Fibroblast of upper back skin (primary cell): ENCODE data around the gene EHMT1.

ENCODE experiments used
- DNase-seq: peaks from one replicate; pipeline ENCODE4 v3.0.0-alpha.2; 2013

The EHMT1 gene

GRCh38 chr9:137648396-137648795 is 29.6 kb downstream of the EHMT1 start:
- peak; percentile 31 for DNase-seq

DNA sequence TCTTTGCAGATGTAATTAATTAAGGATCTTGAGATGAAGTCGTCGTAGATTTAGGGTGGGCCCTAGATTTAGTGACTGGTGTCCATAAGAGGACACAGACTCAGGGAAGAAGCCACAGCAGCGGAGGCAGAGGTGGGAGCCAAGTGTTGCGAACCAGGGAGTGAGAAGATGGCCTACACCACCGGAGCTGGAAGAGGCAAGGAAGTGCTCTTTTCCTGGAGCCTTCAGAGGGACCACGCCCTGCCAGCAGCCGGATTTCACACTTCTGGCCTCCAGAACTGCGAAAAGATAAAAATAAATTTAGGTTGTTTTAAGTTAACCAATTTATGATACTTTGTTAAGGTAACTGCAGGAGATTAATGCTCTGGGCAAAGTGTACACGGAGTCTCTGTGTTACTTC is 30.7 kb downstream of the EHMT1 start:
- DNase-seq, result no peak

GRCh38 chr9:137650259-137650658 is 31.5 kb downstream of the EHMT1 start:
- DNase-seq, result no peak

DNA sequence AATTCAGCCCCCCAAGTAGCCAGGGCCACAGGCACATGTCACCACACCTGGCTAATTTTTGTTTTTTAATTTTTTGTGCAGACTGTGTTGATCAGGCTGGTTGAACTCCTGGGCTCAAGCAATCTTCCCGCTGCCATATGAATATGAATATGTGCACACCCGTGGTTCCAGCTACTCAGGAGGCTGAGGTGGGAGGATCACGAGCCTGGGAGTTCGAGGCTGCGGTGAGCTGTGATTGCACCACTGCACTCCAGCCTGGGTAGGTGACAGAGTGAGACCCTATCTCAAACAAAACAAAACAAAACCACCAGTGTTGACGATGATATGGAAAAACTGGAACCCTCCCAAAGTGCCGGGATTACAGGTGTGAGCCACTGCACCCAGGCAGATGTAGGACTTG is 32.0 kb downstream of the EHMT1 start:
- DNase-seq, result no peak

DNA sequence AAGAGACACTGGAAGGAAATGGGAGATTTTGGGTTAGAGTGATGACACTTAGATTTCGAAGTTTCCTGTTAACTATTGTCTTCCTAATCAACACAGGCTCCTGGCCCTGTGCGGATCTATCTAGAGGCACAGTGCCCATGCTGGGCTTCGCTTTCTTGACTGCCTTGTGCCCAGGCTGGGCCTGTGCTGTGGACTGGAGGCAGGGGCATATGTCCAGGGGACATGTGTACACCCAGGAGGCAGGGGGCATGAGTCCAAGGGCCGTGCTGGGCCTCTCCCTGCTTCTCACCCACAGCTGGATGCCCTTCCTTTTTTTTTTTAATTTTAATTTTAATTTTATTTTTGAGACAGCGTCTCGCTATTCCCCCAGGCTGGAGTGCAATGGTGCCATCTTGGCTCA is 37.6 kb downstream of the EHMT1 start:
- DNase-seq, result no peak

- DNase-seq, result no peak
Measured at GRCh38 chr9:137657606-137658005, 38.8 kb downstream of the EHMT1 start.

DNA sequence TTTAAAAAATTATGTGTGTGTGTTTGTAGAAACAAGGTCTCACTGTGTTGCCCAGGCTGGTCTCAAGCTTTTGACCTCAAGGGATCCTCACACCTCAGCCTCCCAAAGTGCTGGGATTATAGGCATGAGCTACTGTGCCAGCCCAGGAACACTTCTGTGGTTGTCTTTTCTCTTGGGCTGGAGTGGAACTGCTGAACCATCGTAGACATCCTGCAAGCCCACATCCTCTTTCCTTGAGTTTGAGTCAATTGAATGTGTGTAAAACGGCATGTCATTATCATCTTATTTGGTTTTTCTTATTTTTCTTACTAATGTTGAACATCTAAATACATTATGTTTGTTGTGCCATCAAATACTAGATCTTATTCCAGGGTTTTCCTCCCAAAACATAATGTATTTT is 40.0 kb downstream of the EHMT1 start:
- DNase-seq, result no peak

GRCh38 chr9:137660144-137660543 is 41.3 kb downstream of the EHMT1 start:
- no peak for DNase-seq

- no peak for DNase-seq
Measured at GRCh38 chr9:137663584-137663983, 44.8 kb downstream of the EHMT1 start.

DNA sequence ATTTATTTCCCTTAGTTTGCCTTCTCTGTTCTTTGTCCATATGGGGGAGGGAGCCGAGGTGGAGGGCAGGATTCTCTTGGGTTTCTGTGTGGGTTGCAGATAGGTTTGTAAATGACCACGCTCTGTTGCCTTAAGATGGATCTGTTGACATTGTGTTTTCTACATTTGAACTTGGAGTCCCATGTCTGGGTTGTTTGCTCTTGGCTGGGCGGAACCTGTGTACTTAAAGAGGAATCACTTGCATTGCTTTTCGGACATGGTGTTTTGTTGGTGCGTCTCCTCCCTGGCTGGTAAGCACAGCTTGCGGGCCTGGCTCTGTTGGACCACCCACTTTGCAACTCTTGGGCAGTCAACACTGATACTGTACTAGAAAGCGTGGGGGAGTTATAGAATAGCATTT is 45.9 kb downstream of the EHMT1 start:
- DNase-seq, result no peak

DNA sequence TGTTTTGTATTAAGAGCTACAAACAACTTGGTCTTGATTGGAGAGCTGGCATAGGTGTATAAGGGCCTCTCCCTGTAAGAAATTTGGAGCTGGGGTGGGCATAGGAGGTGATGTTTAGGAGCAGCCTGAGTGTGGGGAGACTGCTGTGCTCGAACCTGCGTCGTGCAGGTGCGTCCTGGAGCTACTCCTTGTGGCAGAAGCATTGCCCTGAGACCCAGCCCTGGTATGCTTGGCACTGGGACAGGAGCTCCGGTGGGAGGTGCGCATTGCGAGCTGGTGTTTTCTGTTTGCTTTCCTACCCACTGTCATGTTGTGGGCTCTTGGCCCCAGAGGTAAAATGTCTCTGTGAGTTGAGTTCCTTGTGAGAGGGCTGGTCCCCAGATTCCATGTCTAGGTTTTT is 46.4 kb downstream of the EHMT1 start:
- DNase-seq, result no peak

- peak; percentile 30 for DNase-seq
Measured at GRCh38 chr9:137665697-137666512, 47.1 kb downstream of the EHMT1 start.

DNA sequence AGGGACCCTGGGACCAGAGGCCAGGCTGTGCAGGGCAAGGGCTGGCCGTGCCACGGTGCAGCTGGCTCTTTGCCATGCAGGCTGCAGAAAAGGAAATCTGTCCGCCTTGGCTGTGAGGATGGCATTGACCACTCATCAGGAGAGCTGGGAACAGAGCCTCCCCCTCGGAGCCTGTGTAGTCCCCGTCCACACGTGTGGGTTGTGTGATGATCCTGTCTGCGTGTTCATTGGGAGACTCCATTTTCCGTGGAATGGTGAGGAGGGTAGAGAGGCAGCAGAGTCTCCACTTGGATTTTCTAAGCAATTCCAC is 47.7 kb downstream of the EHMT1 start:
- no peak for DNase-seq

DNA sequence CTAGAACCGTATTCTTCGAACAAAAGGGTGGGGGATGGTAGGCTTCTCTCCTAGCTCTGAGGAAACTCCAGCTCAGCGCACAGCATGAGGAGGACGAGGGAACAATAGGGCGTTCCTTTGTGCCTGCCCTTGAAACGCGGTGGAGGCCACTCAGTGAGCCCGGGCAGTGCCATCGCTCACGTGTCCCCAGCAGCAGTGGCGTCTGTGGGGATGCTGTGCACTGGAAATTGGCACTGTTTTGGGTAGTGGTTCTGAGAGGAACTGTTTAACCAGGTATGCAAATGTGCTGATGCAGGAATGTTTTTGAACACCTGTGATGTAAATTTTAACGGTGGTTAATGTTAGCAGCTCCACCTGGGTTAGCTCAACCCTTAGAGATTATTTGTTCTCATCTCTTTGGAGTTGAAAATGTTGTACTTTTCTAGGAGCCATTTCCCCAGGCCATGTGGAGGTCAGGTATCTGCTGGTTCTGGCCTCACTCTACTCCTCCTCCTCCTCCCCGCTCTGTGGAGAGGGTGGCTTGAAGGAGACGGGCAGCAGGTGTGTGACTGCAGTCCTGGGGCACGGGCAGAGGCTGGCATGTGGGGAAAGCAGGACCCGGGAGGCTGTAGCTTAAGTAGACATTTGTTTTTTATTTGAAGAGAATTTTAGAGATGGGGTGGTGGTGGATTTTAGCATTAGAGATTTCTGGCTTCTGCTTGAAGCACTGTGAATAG is 48.3 kb downstream of the EHMT1 start:
- no peak for DNase-seq

DNA sequence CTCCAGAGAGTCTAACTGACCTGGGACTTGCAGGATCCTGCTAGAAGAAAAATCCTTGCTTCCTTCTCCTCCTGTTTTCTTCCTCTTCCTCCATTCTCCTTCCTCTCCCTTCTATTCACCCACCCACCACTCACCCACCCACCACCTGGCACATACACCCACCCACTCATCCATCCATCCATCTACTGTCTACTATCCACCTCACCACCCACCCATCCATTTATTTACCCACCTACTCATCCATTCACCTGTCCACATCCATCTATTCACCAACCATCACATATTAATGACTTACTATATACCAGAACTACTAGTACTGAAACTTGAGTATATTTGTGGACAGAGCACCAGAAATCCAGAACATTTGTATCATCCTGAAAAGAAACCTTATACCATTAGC is 49.4 kb downstream of the EHMT1 start:
- no peak for DNase-seq

GRCh38 chr9:137669261-137669672 is 50.5 kb downstream of the EHMT1 start:
- no peak for DNase-seq

DNA sequence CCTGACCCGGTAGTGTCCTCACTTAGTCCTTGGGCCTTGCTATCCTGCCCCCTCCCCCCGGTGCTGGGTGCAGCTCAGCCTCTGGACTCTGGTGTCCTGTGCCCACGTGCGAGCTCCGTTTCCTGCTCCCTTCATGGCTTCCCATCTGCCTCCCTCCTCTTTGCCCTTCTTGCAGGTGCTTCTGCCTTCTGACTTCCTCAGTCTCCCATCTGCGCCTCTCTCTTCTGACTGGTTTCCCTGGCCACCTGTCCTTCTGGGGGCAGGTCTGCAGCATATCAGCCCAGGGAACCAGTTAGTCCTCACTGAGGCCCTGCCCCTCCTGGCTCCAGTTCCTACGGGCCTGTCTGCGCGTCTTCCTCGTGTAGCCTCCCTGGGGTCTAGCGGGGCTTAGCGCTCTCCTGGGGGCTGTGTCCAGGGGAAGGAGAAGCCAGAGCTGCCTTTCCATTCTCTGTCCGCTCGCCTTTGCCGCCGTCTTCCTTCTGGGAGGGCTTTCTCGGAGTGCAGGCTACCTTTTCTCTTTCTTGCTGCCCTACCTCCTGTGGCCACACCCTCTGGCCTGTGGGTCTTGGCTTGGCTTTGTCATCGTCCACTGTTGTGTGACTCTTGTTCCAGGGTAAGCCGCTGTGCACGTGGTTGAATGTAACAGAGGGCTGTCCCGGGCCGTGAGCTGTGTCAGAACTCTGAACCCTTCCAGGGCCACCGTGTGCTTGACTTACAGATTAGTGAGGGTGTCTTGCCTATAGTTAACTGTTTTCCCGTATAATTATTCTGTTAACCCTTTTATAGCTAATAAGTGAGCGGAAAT is 51.8 kb downstream of the EHMT1 start:
- DNase-seq, result no peak

DNA sequence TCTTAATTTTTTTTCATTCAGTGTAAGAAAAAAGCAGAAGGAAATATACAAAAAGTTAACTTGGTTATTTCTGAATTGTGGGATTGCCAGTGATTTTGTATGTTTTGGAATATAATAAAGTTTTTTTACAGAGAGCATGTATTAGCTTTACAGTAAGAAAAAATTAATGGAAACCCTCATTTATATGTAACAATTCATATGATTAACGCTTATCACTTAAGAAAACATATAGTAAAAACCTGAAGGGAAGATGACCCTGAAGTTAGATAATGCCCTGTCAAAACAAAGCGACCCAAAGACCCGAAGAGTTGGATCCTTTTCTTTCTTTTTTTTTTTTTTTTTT is 52.4 kb downstream of the EHMT1 start:
- DNase-seq, result no peak

DNA sequence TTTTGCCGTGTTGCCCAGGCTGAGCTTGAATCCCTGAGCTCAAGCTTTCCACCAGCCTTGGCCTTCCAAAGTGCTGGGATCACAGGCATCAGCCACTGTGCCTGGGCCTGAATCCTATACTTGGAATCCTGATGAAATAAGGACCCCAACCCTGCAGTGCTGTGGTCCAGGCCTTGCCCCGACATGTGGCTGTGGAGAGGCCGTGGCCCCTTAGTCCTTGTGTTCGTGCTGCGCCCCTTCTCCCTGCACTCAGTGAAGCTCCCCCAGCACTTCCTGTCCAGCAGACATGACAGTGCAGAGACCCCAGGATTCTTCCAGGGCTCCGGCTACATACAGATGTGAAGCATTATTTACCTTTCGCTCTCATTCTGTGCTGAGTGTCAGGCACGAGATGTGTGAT is 52.9 kb downstream of the EHMT1 start:
- DNase-seq, result no peak

- DNase-seq, result peak; percentile 71
Measured at GRCh38 chr9:137672907-137673791, 54.3 kb downstream of the EHMT1 start.

DNA sequence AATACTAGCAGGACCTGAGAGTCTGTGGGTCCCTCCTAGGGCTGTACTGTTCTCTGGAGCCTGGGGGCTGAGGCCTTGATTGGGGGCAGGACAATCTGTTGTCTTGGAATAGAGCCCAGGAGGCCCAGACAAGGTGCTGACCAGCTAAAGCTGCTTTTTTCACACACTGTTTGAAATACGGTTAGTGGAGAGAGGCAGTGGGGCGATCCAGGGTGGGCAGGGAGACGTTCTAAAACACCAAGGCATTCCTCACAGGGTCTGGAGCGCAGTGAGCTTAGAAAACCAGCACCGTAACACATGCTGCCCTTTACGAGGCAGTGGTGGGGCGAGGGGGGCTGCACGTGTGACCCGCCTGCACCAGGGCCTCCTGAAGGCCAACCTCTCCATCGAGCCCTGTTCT is 55.1 kb downstream of the EHMT1 start:
- DNase-seq, result no peak

DNA sequence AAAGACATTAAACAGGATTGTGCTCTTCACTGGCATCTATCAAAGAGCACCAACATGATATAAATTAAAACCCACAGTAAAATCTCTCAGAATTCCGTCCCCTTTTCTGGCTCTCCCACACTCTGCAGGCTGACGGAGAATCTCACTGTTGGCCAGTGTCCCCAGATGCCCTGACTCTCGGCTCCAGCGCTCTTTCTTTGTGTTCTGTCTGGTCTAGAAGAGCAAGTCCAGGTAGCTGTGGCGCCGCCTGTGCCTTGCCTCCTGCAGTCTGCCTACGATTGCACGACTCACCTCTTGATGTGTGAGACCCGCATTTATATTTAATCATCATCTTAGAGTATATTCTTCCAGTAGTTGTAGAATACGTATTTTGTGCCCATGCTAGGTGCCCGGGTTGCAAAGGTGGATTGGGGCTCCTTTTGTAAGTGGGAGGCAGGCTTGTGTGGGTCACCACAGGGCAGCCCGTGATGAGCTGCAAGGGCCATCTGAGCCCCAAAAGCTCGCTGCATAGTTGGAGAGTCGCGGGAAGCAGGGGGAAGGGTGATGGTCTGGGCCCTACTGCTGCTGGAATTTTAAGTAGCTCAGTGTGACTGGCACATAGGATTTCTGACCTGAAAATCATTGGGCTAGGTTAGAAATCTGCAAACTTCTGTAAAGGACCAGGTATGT is 55.6 kb downstream of the EHMT1 start:
- DNase-seq, result no peak

GRCh38 chr9:137674976-137675320 is 56.1 kb downstream of the EHMT1 start:
- no peak for DNase-seq
